IMR-90 (cell line): ENCODE data around the gene CHP1. TPM values are rescaled to one million over a fixed set of nuclear protein-coding genes. Genes with fewer than 3 reads are reported as not detected.
A peak's percentile ranks its signal among the peaks of the same experiment; 100 is the strongest.

Experiments
- ATAC-seq: fragments of 200-7000 bp; cut with Tn5 transposase; 2 replicates; pipeline ENCODE4 v1.9.1; 2020; ENCODE audit warnings: low read depth, mild to moderate bottlenecking, moderate library complexity
- BruUV-seq: library from RNA; stranded (reverse); fragments of 400-500 nt; replicated peaks from 2 replicates; lab custom pipeline; 2021; lab: Mats Ljungman, UMichigan
- CTCF ChIA-PET: fragments of 300-600 bp; formaldehyde crosslinking; extraction: SDS; loops from one replicate; lab custom pipeline; 2021; ENCODE audit warnings: antibody characterized with exemption; lab: Yijun Ruan, JAX
- POLR2A ChIA-PET: fragments of 300-600 bp; sonication (Branson Sonifier 250); formaldehyde crosslinking; loops from one replicate; lab custom pipeline; 2022; ENCODE audit warnings: antibody characterized with exemption; ENCODE audit not compliant: unreplicated experiment; lab: Charles Lee
- DNase-seq: peaks from one replicate; pipeline ENCODE4 v3.0.0; 2013
- H2AFZ ChIP-seq: replicated peaks from 2 replicates; pipeline ENCODE3; 2013; ENCODE audit warnings: low read length, mild to moderate bottlenecking; ENCODE audit not compliant: poor library complexity
- H2AK5ac ChIP-seq: 2 replicates; pipeline ENCODE4 v1.6.1; 2013; ENCODE audit warnings: low read depth, low read length, inconsistent platforms
- H2AK9ac ChIP-seq: replicated peaks from 2 replicates; pipeline ENCODE3; 2013; ENCODE audit warnings: mild to moderate bottlenecking, low read depth, low read length, moderate library complexity; ENCODE audit not compliant: poor library complexity
- H2BK120ac ChIP-seq: 2 replicates; pipeline ENCODE4 v1.6.1; 2013; ENCODE audit warnings: low read depth, low read length, inconsistent platforms
- H2BK15ac ChIP-seq: 3 replicates; pipeline ENCODE4 v1.6.1; 2013; ENCODE audit warnings: low read depth, low read length, inconsistent platforms
- H2BK20ac ChIP-seq: 2 replicates; pipeline ENCODE4 v1.6.1; 2013; ENCODE audit warnings: low read depth, mild to moderate bottlenecking, inconsistent platforms, low read length, moderate library complexity
- H2BK5ac ChIP-seq: 2 replicates; pipeline ENCODE4 v1.6.1; 2013; ENCODE audit warnings: mild to moderate bottlenecking, low read depth, low read length, inconsistent platforms; ENCODE audit not compliant: poor library complexity, severe bottlenecking
- H3K14ac ChIP-seq: replicated peaks from 2 replicates; pipeline ENCODE4 v1.6.1; 2013; ENCODE audit warnings: low read depth, low read length, inconsistent platforms
- H3K18ac ChIP-seq: 2 replicates; pipeline ENCODE4 v1.6.1; 2013; ENCODE audit warnings: low read depth, low read length, control low read depth
- H3K23ac ChIP-seq: 2 replicates; pipeline ENCODE4 v1.6.1; 2013; ENCODE audit warnings: low read depth, low read length, inconsistent platforms
- H3K27ac ChIP-seq: 2 replicates; pipeline ENCODE4 v1.5.1; 2013; ENCODE audit warnings: mild to moderate bottlenecking, control low read depth, low read length; ENCODE audit not compliant: insufficient read depth
- H3K27me3 ChIP-seq: 2 replicates; pipeline ENCODE4 v1.6.1; 2013; ENCODE audit warnings: low read length; ENCODE audit not compliant: control insufficient read depth, insufficient read depth
- H3K36me3 ChIP-seq: 2 replicates; pipeline ENCODE4 v1.6.1; 2013; ENCODE audit warnings: low read length, mixed read lengths; ENCODE audit not compliant: control insufficient read depth, insufficient read depth
- H3K4ac ChIP-seq: 2 replicates; pipeline ENCODE4 v1.6.1; 2013; ENCODE audit warnings: low read depth, low read length, inconsistent platforms
- H3K4me1 ChIP-seq: 2 replicates; pipeline ENCODE4 v1.6.1; 2013; ENCODE audit warnings: low read length, mixed read lengths; ENCODE audit not compliant: control insufficient read depth, insufficient read depth
- H3K4me2 ChIP-seq: 2 replicates; pipeline ENCODE4 v1.6.1; 2013; ENCODE audit warnings: low read depth, mild to moderate bottlenecking, control low read depth, low read length, moderate library complexity
- H3K4me3 ChIP-seq: 2 replicates; pipeline ENCODE4 v1.5.1; 2013; ENCODE audit warnings: low read depth, mild to moderate bottlenecking, control low read depth, low read length, moderate library complexity; ENCODE audit not compliant: insufficient read depth
- H3K56ac ChIP-seq: 2 replicates; pipeline ENCODE4 v1.6.1; 2013; ENCODE audit warnings: low read length, inconsistent platforms; ENCODE audit not compliant: insufficient read depth; ENCODE audit errors: extremely low read depth
- H3K79me1 ChIP-seq, 2 experiments: 2 replicates each; pipeline ENCODE4 v1.6.1; 2013; ENCODE audit warnings: low read length in 2 of 2, inconsistent platforms in 1 of 2, low read depth in 1 of 2
- H3K9ac ChIP-seq: 2 replicates; pipeline ENCODE4 v1.6.1; 2013; ENCODE audit warnings: low read depth, low read length, control low read depth
- H3K9me1 ChIP-seq: 2 replicates; pipeline ENCODE4 v1.6.1; 2013; ENCODE audit warnings: low read length, inconsistent platforms; ENCODE audit not compliant: insufficient read depth
- H3K9me3 ChIP-seq: 2 replicates; pipeline ENCODE4 v1.6.1; 2013; ENCODE audit warnings: low read length; ENCODE audit not compliant: control insufficient read depth, insufficient read depth
- H4K20me1 ChIP-seq: 2 replicates; pipeline ENCODE4 v1.6.1; 2013; ENCODE audit warnings: low read length, inconsistent platforms; ENCODE audit not compliant: insufficient read depth
- H4K5ac ChIP-seq: 2 replicates; pipeline ENCODE4 v1.6.1; 2013; ENCODE audit warnings: mild to moderate bottlenecking, low read depth, low read length, control low read depth
- H4K8ac ChIP-seq, 2 experiments: 2 replicates each; pipeline ENCODE4 v1.6.1; 2013; ENCODE audit warnings: low read depth in 2 of 2, low read length in 2 of 2, control low read depth in 1 of 2, inconsistent platforms in 1 of 2
- H4K91ac ChIP-seq: 2 replicates; pipeline ENCODE4 v1.6.1; 2013; ENCODE audit warnings: low read depth, low read length, inconsistent platforms; ENCODE audit not compliant: insufficient read depth
- CEBPB ChIP-seq: IDR thresholded peaks from 2 replicates; pipeline ENCODE4 v1.6.1; 2012; ENCODE audit warnings: low read depth, low read length, improper control_type of control experiment
- CHD1 ChIP-seq: IDR thresholded peaks from 2 replicates; pipeline ENCODE4 v1.6.1; 2012; ENCODE audit warnings: low read depth, low read length, improper control_type of control experiment
- FOS ChIP-seq: fragments of 150-350 bp; IDR thresholded peaks from 2 replicates; pipeline ENCODE4 v1.6.1; 2016; ENCODE audit warnings: low read depth, low read length
- MAZ ChIP-seq: IDR thresholded peaks from 2 replicates; pipeline ENCODE4 v1.6.1; 2012; ENCODE audit warnings: low read depth, mild to moderate bottlenecking, low read length, improper control_type of control experiment, moderate library complexity, borderline replicate concordance
- NFE2L2 ChIP-seq: fragments of 150-350 bp; IDR thresholded peaks from 2 replicates; pipeline ENCODE4 v1.6.1; 2016; ENCODE audit warnings: low read depth, mild to moderate bottlenecking, low read length
- RCOR1 ChIP-seq: IDR thresholded peaks from 2 replicates; pipeline ENCODE4 v1.6.1; 2012; ENCODE audit warnings: mild to moderate bottlenecking, low read length, improper control_type of control experiment; ENCODE audit not compliant: insufficient replicate concordance
- RFX5 ChIP-seq: IDR thresholded peaks from 2 replicates; pipeline ENCODE4 v1.8.0; 2012; ENCODE audit warnings: low read depth, mild to moderate bottlenecking, low read length, moderate library complexity
- USF2 ChIP-seq: fragments of 150-350 bp; IDR thresholded peaks from 2 replicates; pipeline ENCODE4 v1.6.1; 2017; ENCODE audit warnings: mild to moderate bottlenecking, antibody characterized with exemption, low read length, low read depth
- WGBS, 2 experiments: methylation state at CpG; one replicate each; pipeline versions ENCODE4 v1.1.5 to v1.1.7; 2013; ENCODE audit warnings: missing lambda C conversion rate in 2 of 2; ENCODE audit not compliant: insufficient read length in 1 of 2; ENCODE audit errors: extremely low coverage in 2 of 2; 5-methylcytosine and 5-hydroxymethylcytosine counted together
- dilution Hi-C: fragments of 300-500 bp; cut with HindIII; formaldehyde crosslinking; loops from one replicate; pipeline ENCODE4 v1.14.3; 2018; ENCODE audit warnings: low sequenced_read_pairs; ENCODE audit not compliant: unreplicated experiment
- in situ Hi-C: fragments of 300-500 bp; cut with MboI; formaldehyde crosslinking; loops from 3 replicates; pipeline ENCODE4 v1.14.3; 2019; ENCODE audit warnings: low sequenced_read_pairs, inconsistent platforms, mixed read lengths
- intact Hi-C: fragments of 100-400 bp; cut with micrococcal nuclease; formaldehyde crosslinking; loops from 2 replicates; pipeline ENCODE4 v1.10.0; 2022
- polyA plus RNA-seq, 3 experiments: library from polyadenylated mRNA; depleted of rRNA; stranded (reverse); fragments of >200 nt; gene quantifications; 2 replicates each; pipeline ENCODE4 v1.2.3, GENCODE V29; 2012; ENCODE audit warnings: low replicate concordance in 1 of 3
- total RNA-seq: library from RNA; depleted of rRNA; stranded (reverse); fragments of >200 nt; gene quantifications from 2 replicates; pipeline ENCODE4 v1.2.3, GENCODE V29; 2012

CHP1 gene
- total and polyA plus RNA-seq, 2 of the 4 experiments (the other 2 are of a cell fraction): 39.2 to 96.1 TPM

GRCh38 chr15:41258750-41259471 is 27.8 kb downstream of the CHP1 start:
- H4K5ac ChIP-seq: no peak overlapping the region
- H4K91ac ChIP-seq: no peak overlapping the region
- no peaks in the 10 kb centered on the region for H3K9me3 ChIP-seq
- H3K9ac ChIP-seq: no peak overlapping the region
- peaks cover 0 to 11% of the 10 kb centered on the region in 2 experiments; a peak in 3 of 4 replicates for H3K79me1 ChIP-seq
- no peak overlapping the region for H2AK9ac ChIP-seq
- dilution Hi-C loops: no loop called here
- no TSS peak for BruUV-seq
- DNase-seq (peak; percentile 77), ATAC-seq (peak; percentile 79)
- H3K4me2 ChIP-seq: no peak overlapping the region; the same call in 1 of the 2 replicates
- no peaks in the 10 kb centered on the region for H4K20me1 ChIP-seq
- peaks cover 10% of the 10 kb centered on the region for H3K36me3 ChIP-seq
- no peak overlapping the region for H2BK15ac ChIP-seq
- no peak overlapping the region for H4K8ac ChIP-seq
- no peak overlapping the region for H2BK120ac ChIP-seq
- ChIA-PET CTCF (interaction anchor here (1.2 kb wide), 1 partner anchor 11 kb away, joined by 3 read pairs; no protein-coding TSS in a partner anchor), POLR2A (no interaction called here)
- H3K4me1 ChIP-seq: peaks cover 1% of the 10 kb centered on the region
- H3K4me3 ChIP-seq: no peak overlapping the region
- 0 out of 2 replicates have a peak, but pooled peaks cover 2% of the 10 kb centered on the region for H3K9me1 ChIP-seq
- no peak overlapping the region for H2BK5ac ChIP-seq
- no peak overlapping the region for H2AFZ ChIP-seq
- H2BK20ac ChIP-seq: no peak overlapping the region
- intact Hi-C loops: no loop called here
- H3K56ac ChIP-seq: no peak overlapping the region
- H3K4ac ChIP-seq: no peak overlapping the region
- H3K14ac ChIP-seq: no peak overlapping the region
- TF ChIP-seq NFE2L2 (no peak), MAZ (no peak), CHD1 (no peak), USF2 (0 out of 2 replicates have a peak, but pooled peaks have one; percentile 5), FOS (no peak), CEBPB (no peak), RFX5 (no peak), RCOR1 (no peak)
- 0 out of 2 replicates have a peak overlapping the region, but pooled peaks have one; percentile 34 for H3K23ac ChIP-seq
- H3K27ac ChIP-seq: no peak overlapping the region
- in situ Hi-C loops: no loop called here
- H2AK5ac ChIP-seq: no peak overlapping the region
- no peaks in the 10 kb centered on the region for H3K27me3 ChIP-seq
- H3K18ac ChIP-seq: no peak overlapping the region
- WGBS, 2 experiments: 80% methylated on average over 1 of the region's 3 CpGs; no CpG with 5 or more reads in 1 of the 2 experiments
